H1 (cell line): ENCODE results near the gene KCNE5.

Experiments
- ATF3 ChIP-seq: IDR thresholded peaks from 2 replicates; pipeline ENCODE4 v1.6.1; 2011; ENCODE audit warnings: low read depth, mild to moderate bottlenecking, low read length; ENCODE audit not compliant: insufficient read depth
- CTCF ChIP-seq, 3 experiments: IDR thresholded peaks; 1 replicate in 2 of 3; 2 replicates in 1 of 3; pipeline versions ENCODE4 v1.5.1 to v1.6.1; 2011; ENCODE audit warnings: low read length in 3 of 3, mild to moderate bottlenecking in 3 of 3, inconsistent platforms in 2 of 3, low read depth in 1 of 3, moderate library complexity in 1 of 3; ENCODE audit not compliant: insufficient read depth in 1 of 3; ENCODE audit errors: control extremely low read depth in 1 of 3

DNA sequence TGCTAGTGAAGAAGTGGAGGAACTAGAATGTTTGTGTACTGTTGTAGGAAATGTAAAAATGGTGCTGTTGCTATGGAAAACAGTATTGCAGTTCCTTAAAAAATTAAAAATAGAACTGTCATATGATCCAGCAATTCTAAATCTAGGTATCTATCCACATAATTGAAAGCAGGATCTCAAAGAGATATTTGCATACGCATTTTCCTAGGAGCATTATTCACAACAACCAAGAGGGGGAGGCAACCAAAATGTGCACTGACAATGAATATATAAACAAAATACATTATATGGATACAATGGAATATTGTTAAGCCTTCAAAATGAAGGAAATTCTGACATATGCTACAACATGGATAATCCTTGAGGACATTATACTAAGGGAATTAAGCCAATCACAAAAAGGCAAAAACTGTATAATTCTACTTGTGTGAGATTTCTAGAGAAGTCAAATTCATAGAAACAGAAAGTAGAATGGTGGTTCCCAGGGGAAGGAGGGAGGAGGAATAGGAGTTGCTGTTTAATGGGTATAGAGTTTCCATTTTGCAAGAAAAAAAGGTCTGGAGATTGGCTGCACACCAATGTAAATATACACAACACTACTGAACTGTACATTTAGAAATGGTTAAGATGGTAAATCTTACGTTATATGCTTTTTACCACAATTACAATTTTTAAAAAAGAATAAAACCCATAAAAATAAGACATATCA, 35.6 kb upstream of the KCNE5 start:
- TF ChIP-seq CTCF (IDR thresholded peaks at IDR 0.05; ENCODE audit: control extremely low read depth in 1 of 3, insufficient read depth in 1 of 3, low read depth in 1 of 3, low read length in 3 of 3), result no peak
- no peak for TF ChIP-seq ATF3
